Fibroblast of lung (primary cell): Measurements from ENCODE around the gene PCDHGB6. TPM values are rescaled to one million over a fixed set of nuclear protein-coding genes. Genes with fewer than 3 reads are reported as not detected.

Source experiments
- DNase-seq, 2 donors: peaks; one replicate each; pipeline versions ENCODE4 v3.0.0 to v3.0.0-alpha.2; 2010; ENCODE audit warnings: low read depth in 2 of 2
- H2AFZ ChIP-seq: 2 replicates; pipeline ENCODE4 v1.5.1; 2012; ENCODE audit warnings: low read length, control low read depth, inconsistent platforms
- H3K27ac ChIP-seq: 2 replicates; pipeline ENCODE4 v1.5.1; 2011; ENCODE audit warnings: low read length, control low read depth; ENCODE audit not compliant: insufficient read depth
- H3K27me3 ChIP-seq: 2 replicates; pipeline ENCODE4 v1.5.1; 2011; ENCODE audit warnings: mild to moderate bottlenecking, low read length; ENCODE audit not compliant: control insufficient read depth, insufficient read depth
- H3K36me3 ChIP-seq: 2 replicates; pipeline ENCODE4 v1.5.1; 2011; ENCODE audit warnings: low read length; ENCODE audit not compliant: control insufficient read depth, insufficient read depth
- H3K4me1 ChIP-seq: 2 replicates; pipeline ENCODE4 v1.5.1; 2011; ENCODE audit warnings: low read length; ENCODE audit not compliant: control insufficient read depth, insufficient read depth; ENCODE audit errors: extremely low read depth
- H3K4me2 ChIP-seq: 2 replicates; pipeline ENCODE4 v1.5.1; 2011; ENCODE audit warnings: low read length, control low read depth; ENCODE audit not compliant: insufficient read depth; ENCODE audit errors: extremely low read depth
- H3K4me3 ChIP-seq, 4 experiments: fragments of 200-600 bp in 1 of 4; sonication (generic) in 1 of 4; replicated peaks in 1 of 4; 2 replicates each; pipeline ENCODE4 v1.5.1; 2011 to 2016; ENCODE audit warnings: low read length in 4 of 4, low read depth in 3 of 4, mild to moderate bottlenecking in 3 of 4, control low read depth in 2 of 4, inconsistent platforms in 1 of 4, mixed read lengths in 1 of 4; ENCODE audit not compliant: insufficient read depth in 1 of 4; ENCODE audit errors: control extremely low read depth in 1 of 4
- H3K79me2 ChIP-seq: 2 replicates; pipeline ENCODE4 v1.5.1; 2012; ENCODE audit warnings: mild to moderate bottlenecking, low read length, inconsistent platforms; ENCODE audit not compliant: control insufficient read depth, insufficient read depth
- H3K9ac ChIP-seq: 2 replicates; pipeline ENCODE4 v1.5.1; 2011; ENCODE audit warnings: mild to moderate bottlenecking, low read length, control low read depth; ENCODE audit not compliant: insufficient read depth
- H3K9me3 ChIP-seq: 2 replicates; pipeline ENCODE4 v1.5.1; 2012; ENCODE audit warnings: low read depth, low read length; ENCODE audit not compliant: control insufficient read depth, insufficient read depth
- H4K20me1 ChIP-seq: 2 replicates; pipeline ENCODE4 v1.5.1; 2011; ENCODE audit warnings: low read length; ENCODE audit not compliant: control insufficient read depth, insufficient read depth; ENCODE audit errors: extremely low read depth
- CTCF ChIP-seq, 2 donors: IDR thresholded peaks in 1 of 2; conservative IDR thresholded peaks in 1 of 2; 1 replicate in 1 of 2; 2 replicates in 1 of 2; pipeline ENCODE4 v1.5.1; 2011 to 2012; ENCODE audit warnings: low read length in 2 of 2, control low read depth in 1 of 2, inconsistent platforms in 1 of 2, low read depth in 1 of 2, mild to moderate bottlenecking in 1 of 2
- EZH2 ChIP-seq: IDR thresholded peaks from 2 replicates; pipeline ENCODE4 v1.5.1; 2012; ENCODE audit warnings: low read length, control low read depth, mild to moderate bottlenecking; ENCODE audit errors: missing control alignments
- polyA plus RNA-seq, 2 donors: library from polyadenylated mRNA; depleted of rRNA in 1 of 2; stranded (reverse) in 1 of 2; unstranded in 1 of 2; fragments of >200 nt; gene quantifications; 2 replicates each; pipeline ENCODE4 v1.2.1, GENCODE V29; 2011 to 2012; ENCODE audit warnings: missing spikeins in 1 of 2
- total RNA-seq: library from RNA; depleted of rRNA; stranded (reverse); fragments of >200 nt; gene quantifications from 2 replicates; pipeline ENCODE4 v1.2.1, GENCODE V29; 2014

PCDHGB6 gene
- total and polyA plus RNA-seq, 2 donors (not counting 1 experiment from before 2014, with no cell fraction given), result 2.6 to 4.3 TPM

- Histone ChIP-seq H3K9me3 (peaks cover 5% of the 10 kb centered on the region), H3K36me3 (no peaks in the 10 kb centered on the region), H2AFZ (no peak overlapping the region), H4K20me1 (no peaks in the 10 kb centered on the region), H3K27me3 (peaks cover 32% of the 10 kb centered on the region), H3K4me2 (no peak overlapping the region), H3K9ac (no peak overlapping the region), H3K4me3 (no peak overlapping the region), H3K79me2 (no peaks in the 10 kb centered on the region), H3K4me1 (no peaks in the 10 kb centered on the region), H3K27ac (no peak overlapping the region)
- DNase-seq, result no peak
- TF ChIP-seq CTCF (conservative IDR thresholded peaks at IDR 0.05 in 1 of 2, IDR thresholded peaks at IDR 0.05 in 1 of 2; ENCODE audit: low read depth in 1 of 2, low read length in 2 of 2) (no peak), EZH2 (no peak)
Observed at GRCh38 chr5:141362719-141363118, 45.1 kb upstream of the PCDHGB6 start.

- H3K27ac ChIP-seq, result no peak within 1 kb of the TSS
- peak; percentile 23 for TF ChIP-seq EZH2
- TF ChIP-seq CTCF (conservative IDR thresholded peaks at IDR 0.05 in 1 of 2, IDR thresholded peaks at IDR 0.05 in 1 of 2; ENCODE audit: low read depth in 1 of 2, low read length in 2 of 2), result peak; percentile 7 to 17
- H3K36me3 ChIP-seq, result no peaks in the 10 kb centered on the region
- peak within 1 kb of the TSS; percentile 64 for H3K4me2 ChIP-seq
- peaks cover 32% of the 10 kb centered on the region for H3K27me3 ChIP-seq
- DNase-seq, result peak; percentile 20 to 27
- H3K79me2 ChIP-seq, result no peaks in the 10 kb centered on the region
- H3K9me3 ChIP-seq, result peaks cover 5% of the 10 kb centered on the region
- H3K9ac ChIP-seq, result no peak within 1 kb of the TSS
- H3K4me1 ChIP-seq, result no peaks in the 10 kb centered on the region
- H3K4me3 ChIP-seq, result peak within 1 kb of the TSS; percentile 10 to 33 (median 24)
- H4K20me1 ChIP-seq, result no peaks in the 10 kb centered on the region
- H2AFZ ChIP-seq, result no peak within 1 kb of the TSS
Observed at GRCh38 chr5:141363952-141364660, 43.7 kb upstream of the PCDHGB6 start, which contains the start of gene PCDHGA5. PCDHGA5 (plus strand) TSS chr5:141364162; CDS start chr5:141364331, 169 bp downstream.

DNA sequence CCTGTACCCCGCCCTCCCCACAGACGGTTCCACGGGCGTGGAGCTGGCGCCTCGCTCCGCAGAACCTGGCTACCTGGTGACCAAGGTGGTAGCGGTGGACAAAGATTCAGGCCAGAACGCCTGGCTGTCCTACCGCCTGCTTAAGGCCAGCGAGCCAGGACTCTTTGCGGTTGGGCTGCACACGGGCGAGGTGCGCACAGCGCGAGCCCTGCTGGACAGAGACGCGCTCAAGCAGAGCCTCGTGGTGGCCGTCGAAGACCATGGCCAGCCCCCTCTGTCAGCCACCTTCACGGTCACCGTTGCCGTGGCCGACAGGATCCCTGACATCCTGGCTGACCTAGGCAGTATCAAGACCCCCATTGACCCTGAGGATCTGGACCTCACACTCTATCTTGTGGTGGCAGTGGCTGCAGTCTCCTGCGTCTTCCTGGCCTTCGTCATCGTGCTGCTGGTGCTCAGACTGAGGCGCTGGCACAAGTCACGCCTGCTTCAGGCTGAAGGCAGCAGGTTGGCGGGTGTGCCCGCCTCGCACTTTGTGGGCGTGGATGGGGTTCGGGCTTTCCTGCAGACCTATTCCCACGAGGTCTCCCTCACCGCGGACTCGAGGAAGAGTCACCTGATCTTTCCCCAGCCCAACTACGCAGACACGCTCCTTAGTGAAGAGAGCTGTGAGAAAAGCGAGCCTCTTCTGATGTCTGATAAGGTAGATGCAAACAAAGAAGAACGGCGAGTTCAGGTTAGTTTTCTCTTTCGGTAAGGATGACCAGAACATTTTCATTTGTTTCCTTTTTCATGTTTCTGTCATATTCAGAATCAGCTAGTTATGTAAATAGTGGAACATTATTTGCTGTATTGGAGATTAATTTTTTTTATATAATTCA, 41.6 kb upstream of the PCDHGB6 start:
- H3K4me1 ChIP-seq, result no peaks in the 10 kb centered on the region
- peaks cover 5% of the 10 kb centered on the region for H3K9me3 ChIP-seq
- no peaks in the 10 kb centered on the region for H3K79me2 ChIP-seq
- TF ChIP-seq EZH2 (no peak), CTCF (conservative IDR thresholded peaks at IDR 0.05 in 1 of 2, IDR thresholded peaks at IDR 0.05 in 1 of 2; ENCODE audit: low read depth in 1 of 2, low read length in 2 of 2) (no peak)
- H3K9ac ChIP-seq, result no peak overlapping the region
- no peaks in the 10 kb centered on the region for H3K36me3 ChIP-seq
- H3K4me2 ChIP-seq, result no peak overlapping the region
- no peak overlapping the region for H2AFZ ChIP-seq
- DNase-seq, result no peak
- peaks cover 32% of the 10 kb centered on the region for H3K27me3 ChIP-seq
- no peaks in the 10 kb centered on the region for H4K20me1 ChIP-seq
- H3K4me3 ChIP-seq, result no peak overlapping the region
- no peak overlapping the region for H3K27ac ChIP-seq
